ENCODE measurements around the gene GPC6. TPM values are rescaled to one million over a fixed set of nuclear protein-coding genes. Genes with fewer than 3 reads are reported as not detected.

GPC6 gene
- total and polyA plus RNA-seq, 2 donors (not counting 1 experiment from before 2014, with no cell fraction given), result not detected

- 90% methylated on average over 2 of the region's 4 CpGs for WGBS (ENCODE audit: insufficient coverage)
- no peak for DNase-seq
Measured at GRCh38 chr13:93254775-93255174, 28.2 kb downstream of the GPC6 start.

GRCh38 chr13:93256998-93257397 lies 30.4 kb downstream of the GPC6 start:
- Histone ChIP-seq H3K4me3 (ENCODE audit: control extremely low read depth in 1 of 5, extremely low read depth in 1 of 5, insufficient read depth in 1 of 5, low read depth in 2 of 5, low read length in 4 of 5) (no peak overlapping the region), H3K36me3 (replicated peaks in 1 of 2; ENCODE audit: control extremely low read depth in 1 of 2, control insufficient read depth in 1 of 2, extremely low read depth in 1 of 2, insufficient read depth in 2 of 2, low read length in 1 of 2) (no peaks in the 10 kb centered on the region), H3K27me3 (replicated peaks in 1 of 4; ENCODE audit: control extremely low read depth in 1 of 4, control insufficient read depth in 3 of 4, insufficient read depth in 4 of 4, low read length in 3 of 4) (no peaks in the 10 kb centered on the region), H3K9ac (ENCODE audit: low read length) (no peak overlapping the region), H3K79me2 (ENCODE audit: control insufficient read depth, insufficient read depth, low read length) (no peaks in the 10 kb centered on the region), H2AFZ (ENCODE audit: insufficient read depth, low read depth, low read length, poor library complexity, severe bottlenecking) (no peak overlapping the region), H3K4me2 (replicated peaks; ENCODE audit: low read depth, low read length, poor library complexity, severe bottlenecking) (no peak overlapping the region), H3K9me3 (ENCODE audit: control extremely low read depth in 1 of 3, control insufficient read depth in 2 of 3, insufficient read depth in 1 of 3, low read length in 2 of 3) (no peaks in the 10 kb centered on the region), H3K27ac (ENCODE audit: low read length in 2 of 2) (no peak overlapping the region), H4K20me1 (ENCODE audit: control insufficient read depth, insufficient read depth, low read length, poor library complexity, severe bottlenecking) (no peaks in the 10 kb centered on the region), H3K4me1 (ENCODE audit: control insufficient read depth in 2 of 2, insufficient read depth in 2 of 2, low read length in 2 of 2) (no peaks in the 10 kb centered on the region)
- Mint-ChIP-seq H3K4me1 (no peaks in the 10 kb centered on the region), H3K4me3 (no peak overlapping the region), H3K27ac (no peak overlapping the region), H3K27me3 (no peaks in the 10 kb centered on the region), H3K9me3 (ENCODE audit: insufficient read depth) (peaks cover 3% of the 10 kb centered on the region)
- CTCF ChIA-PET, result no interaction called here
- DNase-seq (no peak), ATAC-seq (ENCODE audit: low read depth) (no peak)
- intact Hi-C loops (cut with micrococcal nuclease), result no loop called here
- POLR2A ChIA-PET, result no interaction called here
- TF ChIP-seq EZH2 (IDR thresholded peaks at IDR 0.05; ENCODE audit: borderline replicate concordance, insufficient read depth, low read depth, low read length, poor library complexity, severe bottlenecking), result no peak
- TF ChIP-seq, protein P1, sequence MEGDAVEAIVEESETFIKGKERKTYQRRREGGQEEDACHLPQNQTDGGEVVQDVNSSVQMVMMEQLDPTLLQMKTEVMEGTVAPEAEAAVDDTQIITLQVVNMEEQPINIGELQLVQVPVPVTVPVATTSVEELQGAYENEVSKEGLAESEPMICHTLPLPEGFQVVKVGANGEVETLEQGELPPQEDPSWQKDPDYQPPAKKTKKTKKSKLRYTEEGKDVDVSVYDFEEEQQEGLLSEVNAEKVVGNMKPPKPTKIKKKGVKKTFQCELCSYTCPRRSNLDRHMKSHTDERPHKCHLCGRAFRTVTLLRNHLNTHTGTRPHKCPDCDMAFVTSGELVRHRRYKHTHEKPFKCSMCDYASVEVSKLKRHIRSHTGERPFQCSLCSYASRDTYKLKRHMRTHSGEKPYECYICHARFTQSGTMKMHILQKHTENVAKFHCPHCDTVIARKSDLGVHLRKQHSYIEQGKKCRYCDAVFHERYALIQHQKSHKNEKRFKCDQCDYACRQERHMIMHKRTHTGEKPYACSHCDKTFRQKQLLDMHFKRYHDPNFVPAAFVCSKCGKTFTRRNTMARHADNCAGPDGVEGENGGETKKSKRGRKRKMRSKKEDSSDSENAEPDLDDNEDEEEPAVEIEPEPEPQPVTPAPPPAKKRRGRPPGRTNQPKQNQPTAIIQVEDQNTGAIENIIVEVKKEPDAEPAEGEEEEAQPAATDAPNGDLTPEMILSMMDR (IDR thresholded peaks at IDR 0.05), result no peak
- no CpG with 5 or more reads among the region's 2 CpGs for WGBS (ENCODE audit: insufficient coverage)

More at GRCh38 chr13:93254775-93255174, 28.2 kb downstream of the GPC6 start:
- no peak overlapping the region for H3K9ac ChIP-seq (ENCODE audit: low read length)
- H3K79me2 ChIP-seq (ENCODE audit: control insufficient read depth, insufficient read depth, low read length), result no peaks in the 10 kb centered on the region
- no peak overlapping the region for H3K27ac ChIP-seq (ENCODE audit: low read length in 2 of 2)
- no peaks in the 10 kb centered on the region for H3K4me1 ChIP-seq (ENCODE audit: control insufficient read depth in 2 of 2, insufficient read depth in 2 of 2, low read length in 2 of 2)
- H3K27me3 Mint-ChIP-seq, result no peaks in the 10 kb centered on the region
- H3K27me3 ChIP-seq (replicated peaks in 1 of 4; ENCODE audit: control extremely low read depth in 1 of 4, control insufficient read depth in 3 of 4, insufficient read depth in 4 of 4, low read length in 3 of 4), result no peaks in the 10 kb centered on the region
- no peaks in the 10 kb centered on the region for H3K4me1 Mint-ChIP-seq
- intact Hi-C loops (cut with micrococcal nuclease), result no loop called here
- H3K9me3 Mint-ChIP-seq (ENCODE audit: insufficient read depth), result peaks cover 3% of the 10 kb centered on the region
- CTCF ChIA-PET, result no interaction called here
- POLR2A ChIA-PET, result no interaction called here
- no peaks in the 10 kb centered on the region for H4K20me1 ChIP-seq (ENCODE audit: control insufficient read depth, insufficient read depth, low read length, poor library complexity, severe bottlenecking)
- no peak overlapping the region for H2AFZ ChIP-seq (ENCODE audit: insufficient read depth, low read depth, low read length, poor library complexity, severe bottlenecking)
- TF ChIP-seq, protein P1 (IDR thresholded peaks at IDR 0.05), result no peak
- no peak for TF ChIP-seq EZH2 (IDR thresholded peaks at IDR 0.05; ENCODE audit: borderline replicate concordance, insufficient read depth, low read depth, low read length, poor library complexity, severe bottlenecking)
- no peaks in the 10 kb centered on the region for H3K36me3 ChIP-seq (replicated peaks in 1 of 2; ENCODE audit: control extremely low read depth in 1 of 2, control insufficient read depth in 1 of 2, extremely low read depth in 1 of 2, insufficient read depth in 2 of 2, low read length in 1 of 2)
- H3K4me3 ChIP-seq (ENCODE audit: control extremely low read depth in 1 of 5, extremely low read depth in 1 of 5, insufficient read depth in 1 of 5, low read depth in 2 of 5, low read length in 4 of 5), result no peak overlapping the region
- no peaks in the 10 kb centered on the region for H3K9me3 ChIP-seq (ENCODE audit: control extremely low read depth in 1 of 3, control insufficient read depth in 2 of 3, insufficient read depth in 1 of 3, low read length in 2 of 3)
- H3K4me3 Mint-ChIP-seq, result no peak overlapping the region
- H3K27ac Mint-ChIP-seq, result no peak overlapping the region
- no peak overlapping the region for H3K4me2 ChIP-seq (replicated peaks; ENCODE audit: low read depth, low read length, poor library complexity, severe bottlenecking)
- ATAC-seq (ENCODE audit: low read depth), result no peak

Measured in B cell (primary cell).